GM18873 (cell line): ENCODE results near the gene RSL1D1.
"Not testable (repeated sequence)": the region's sequence is repeated elsewhere in the genome, so short reads cannot be mapped to it uniquely, and the experiment has no call there.

Experiments used
- ATAC-seq: cut with Tn5 transposase; IDR thresholded peaks from one replicate; pipeline ENCODE4 v1.9.1; 2021; ENCODE audit warnings: mild to moderate bottlenecking, moderate library complexity, moderate number of reproducible peaks; ENCODE audit not compliant: unreplicated experiment, low FRiP score

The RSL1D1 gene

DNA sequence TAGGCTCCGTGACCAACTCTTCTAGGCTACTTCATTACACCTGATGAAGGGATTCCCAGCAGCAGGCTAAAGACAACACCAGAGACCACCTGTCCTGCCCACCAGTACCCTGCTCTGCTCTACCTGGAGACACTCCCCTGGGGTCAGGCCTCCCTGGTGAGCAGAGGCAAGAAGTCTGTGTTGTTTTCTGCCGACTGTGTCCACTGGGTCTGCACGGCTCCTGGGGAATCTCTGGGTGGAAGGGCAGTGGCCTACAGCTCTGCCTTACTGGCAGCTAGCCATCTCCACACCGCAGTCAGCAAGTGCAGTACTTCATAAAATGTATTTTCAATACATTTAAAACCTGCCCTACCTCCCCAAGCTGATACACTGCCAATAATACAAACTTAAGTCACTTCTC lies 6.8 kb downstream of the RSL1D1 start:
- ATAC-seq, result no peak

DNA sequence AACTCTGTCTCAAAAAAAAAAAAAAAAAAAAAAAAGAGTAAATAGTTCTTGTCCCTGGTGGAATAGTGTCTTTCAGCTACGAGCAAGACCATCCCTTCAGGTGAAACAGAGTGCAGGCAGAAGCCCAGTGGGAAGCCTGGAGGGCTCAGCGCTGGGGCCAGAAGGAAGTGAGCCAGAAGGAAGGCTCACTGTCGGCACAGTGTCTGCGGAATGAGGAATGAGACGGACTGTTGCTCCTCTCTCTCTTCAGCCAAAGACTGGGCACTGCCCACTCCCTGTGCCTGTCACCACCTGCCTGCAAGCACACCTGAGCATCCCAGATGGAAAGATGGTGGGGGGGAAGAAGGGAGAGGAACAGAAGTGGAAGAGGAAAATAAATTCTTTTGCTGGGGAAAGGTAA lies 7.5 kb downstream of the RSL1D1 start:
- ATAC-seq, result no peak

DNA sequence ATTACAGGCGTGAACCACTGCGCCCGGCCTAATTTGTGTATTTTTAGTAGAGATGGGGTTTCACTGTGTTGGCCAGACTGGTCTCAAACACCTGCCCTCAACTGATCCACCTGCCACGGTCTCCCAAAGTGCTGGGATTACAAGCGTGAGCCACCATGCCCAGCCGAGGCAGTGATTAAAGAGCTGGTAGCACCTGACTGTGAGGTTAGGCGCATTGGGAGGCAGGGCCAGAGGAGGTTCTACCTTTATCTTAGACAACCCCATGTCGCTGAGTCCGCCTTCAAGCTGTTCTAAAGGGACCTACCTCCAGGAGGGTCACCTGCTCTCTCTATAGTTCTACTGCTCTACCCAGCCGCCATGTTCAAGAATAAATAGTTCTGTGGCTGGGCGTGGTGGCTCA lies 8.1 kb downstream of the RSL1D1 start:
- no peak for ATAC-seq

DNA sequence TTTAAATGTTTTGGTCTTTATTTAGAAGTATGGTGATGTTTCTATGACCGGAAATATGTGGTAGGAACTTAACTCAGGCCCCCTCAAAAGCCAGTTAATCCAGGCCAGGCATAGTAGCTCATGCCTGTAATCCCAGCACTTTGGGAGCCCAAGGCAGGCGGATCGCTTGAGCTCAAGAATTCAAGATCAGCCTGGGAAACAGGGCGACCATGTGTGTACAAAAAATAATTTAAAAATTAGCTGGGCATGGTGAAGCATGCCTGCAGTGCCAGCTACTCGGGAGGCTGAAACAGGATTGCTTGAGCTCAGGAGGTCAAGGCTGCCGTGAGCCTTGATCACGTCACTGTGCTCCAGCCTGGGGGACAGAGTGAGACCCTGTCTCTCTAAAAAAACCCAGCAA lies 10.3 kb downstream of the RSL1D1 start:
- ATAC-seq, result no peak

DNA sequence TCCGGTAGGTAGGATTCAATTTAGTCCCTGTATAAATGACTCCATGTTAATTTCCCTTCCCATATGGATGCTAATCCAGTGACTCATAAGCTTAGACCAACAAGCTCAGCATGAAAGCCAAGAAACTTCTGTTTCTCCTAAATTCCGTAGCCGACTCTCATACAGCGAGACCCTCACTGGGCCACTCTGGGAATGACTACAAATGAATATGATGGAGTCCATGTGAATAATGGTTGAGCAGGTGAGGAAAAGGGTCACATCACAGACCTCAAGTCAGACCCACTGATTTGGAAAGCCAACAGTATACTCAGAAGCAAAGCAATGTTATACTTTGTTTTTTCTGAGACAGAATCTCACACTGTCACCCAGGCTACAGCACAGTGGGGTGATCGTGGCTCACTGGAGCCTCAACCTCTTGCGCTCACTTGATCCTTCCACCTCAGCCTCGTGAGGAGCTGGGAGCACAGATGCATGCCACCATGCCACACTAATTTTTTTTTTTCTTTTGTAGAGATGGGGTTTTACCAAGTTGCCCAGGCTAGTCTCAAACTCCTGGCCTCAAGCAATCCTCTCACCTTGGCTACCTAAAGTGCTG lies 14.6 kb downstream of the RSL1D1 start:
- ATAC-seq, result no peak

DNA sequence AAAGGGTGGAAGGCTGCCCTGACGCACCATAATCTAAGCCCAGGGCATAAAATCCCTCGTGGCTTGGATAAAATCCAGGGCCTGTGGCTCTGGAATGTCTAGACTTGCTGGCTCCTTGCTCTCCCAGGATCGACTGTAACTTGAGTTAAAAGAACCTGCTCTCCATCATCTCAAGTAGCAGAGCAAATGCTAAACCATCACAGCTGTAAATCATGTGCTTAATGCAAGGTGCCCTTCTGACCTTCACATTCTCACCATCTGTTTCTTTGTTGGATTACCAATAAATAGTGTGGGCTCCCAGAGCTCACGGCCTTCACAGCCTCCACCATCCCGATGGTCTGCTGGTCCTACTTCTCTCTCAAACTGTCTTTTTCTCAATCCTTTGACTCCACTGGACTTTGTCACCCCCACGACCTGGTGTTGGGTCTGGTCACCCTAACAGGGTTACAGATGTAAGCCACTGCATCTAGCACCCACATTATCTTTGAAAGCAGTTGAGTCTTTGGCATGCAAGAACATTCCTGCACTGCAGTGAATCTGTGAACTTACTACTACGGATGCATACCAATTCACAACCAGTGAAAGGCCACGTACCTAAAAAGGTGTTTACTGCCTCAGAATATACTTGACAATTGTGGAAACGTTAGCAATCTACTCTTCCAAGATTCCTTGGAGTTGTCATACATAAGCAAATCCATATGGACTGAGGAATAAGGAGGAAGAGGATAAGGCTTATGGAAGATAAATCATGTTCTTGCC lies 15.3 kb downstream of the RSL1D1 start:
- ATAC-seq, result no peak

DNA sequence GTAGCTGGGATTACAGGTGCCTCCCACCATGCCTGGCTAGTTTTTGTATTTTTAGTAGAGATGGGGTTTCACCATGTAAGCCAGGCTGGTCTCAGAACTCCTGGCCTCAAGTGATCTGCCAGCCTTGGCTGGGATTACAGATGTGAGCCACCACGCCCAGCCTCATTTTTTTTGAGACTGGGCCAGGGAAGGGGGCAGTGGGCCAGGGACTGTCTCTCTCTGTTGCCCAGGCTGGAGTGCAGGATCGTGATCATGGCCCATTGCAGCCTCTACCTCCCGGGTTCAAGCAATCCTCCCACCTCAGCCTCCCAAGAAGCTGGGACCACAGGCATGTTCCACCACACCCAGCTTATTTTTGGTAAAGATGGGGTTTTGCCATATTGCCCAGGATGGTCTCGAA lies 16.0 kb downstream of the RSL1D1 start:
- no peak for ATAC-seq

DNA sequence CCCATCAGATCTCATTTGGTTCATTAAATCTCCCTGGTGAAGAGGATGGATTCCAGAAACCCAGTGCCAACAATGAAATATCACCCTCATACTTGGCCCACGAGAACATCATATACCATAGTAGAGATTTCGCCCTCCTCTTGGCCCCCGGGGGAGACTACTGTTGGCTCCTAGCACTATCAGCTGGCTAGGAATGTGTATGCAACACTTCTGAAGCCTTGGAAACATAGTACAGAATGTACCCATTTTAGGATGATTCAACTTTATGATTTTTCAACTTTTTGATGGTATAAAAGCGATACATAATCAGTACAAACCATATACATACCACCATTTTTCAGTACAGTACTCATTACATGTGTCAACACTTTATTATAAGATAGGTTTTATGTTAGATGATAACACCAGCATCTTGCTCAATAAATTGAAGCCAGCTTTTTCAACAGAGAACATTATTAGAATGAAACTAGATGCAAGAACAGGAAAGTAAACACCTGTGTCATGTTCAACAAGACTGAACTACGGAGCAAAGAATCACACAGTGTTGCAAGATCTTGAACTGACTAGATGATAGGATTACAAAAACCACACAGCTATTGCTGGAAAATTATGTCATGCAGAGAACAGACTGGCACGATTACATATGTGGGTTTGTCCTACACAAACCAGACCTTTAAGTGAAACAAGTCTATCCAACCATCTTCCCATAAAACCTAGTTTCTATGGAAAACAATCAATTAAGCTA lies 17.2 kb downstream of the RSL1D1 start:
- ATAC-seq, result no peak

DNA sequence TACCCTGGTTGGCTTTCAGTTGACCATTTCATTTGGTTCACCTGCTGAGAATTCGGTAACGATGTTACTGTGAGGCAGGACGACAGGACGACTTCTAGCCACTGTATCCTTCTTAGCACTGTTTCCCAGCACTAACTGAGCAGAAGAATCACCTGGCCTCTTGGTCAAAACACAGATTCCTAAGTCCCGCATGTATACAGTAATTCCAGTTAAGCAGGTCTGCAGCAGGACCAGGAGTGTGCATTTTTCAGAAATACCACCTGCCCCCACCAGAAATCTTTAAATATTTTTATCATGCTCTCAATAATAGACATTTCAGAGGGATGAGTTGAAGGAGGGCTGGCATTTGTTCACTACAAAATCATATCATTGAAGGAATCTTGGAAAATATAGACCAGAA lies 22.6 kb downstream of the RSL1D1 start:
- ATAC-seq, result no peak

DNA sequence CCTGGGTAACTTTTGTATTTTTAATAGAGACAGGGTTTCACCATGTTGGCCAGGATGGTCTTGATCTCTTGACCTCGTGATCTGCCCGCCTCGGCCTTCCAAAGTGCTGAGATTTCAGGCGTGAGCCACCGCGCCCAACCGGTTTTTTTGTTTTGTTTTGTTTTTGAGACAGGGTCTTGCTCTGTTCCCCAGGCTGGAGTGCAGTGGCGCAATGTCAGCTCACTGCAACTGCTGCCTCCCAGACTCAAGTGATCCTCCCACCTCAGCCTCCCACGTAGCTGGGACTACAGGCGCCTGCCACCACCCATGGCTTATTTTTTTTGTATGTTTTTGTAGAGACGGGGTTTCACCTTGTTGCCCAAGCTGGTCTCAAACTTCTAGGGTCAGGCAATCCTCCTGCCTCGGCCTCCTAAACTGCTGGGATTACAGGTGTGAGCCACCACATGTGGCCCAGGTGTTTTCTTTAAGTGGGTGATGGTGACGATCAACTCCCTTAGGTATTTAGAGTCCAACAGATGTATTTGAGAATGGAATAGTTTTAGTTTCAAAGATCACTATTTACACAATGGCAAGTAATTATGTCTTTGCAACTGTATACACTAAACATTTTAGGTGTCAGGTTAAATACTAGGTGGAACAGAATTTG lies 25.7 kb downstream of the RSL1D1 start:
- not testable (repeated sequence) for ATAC-seq

DNA sequence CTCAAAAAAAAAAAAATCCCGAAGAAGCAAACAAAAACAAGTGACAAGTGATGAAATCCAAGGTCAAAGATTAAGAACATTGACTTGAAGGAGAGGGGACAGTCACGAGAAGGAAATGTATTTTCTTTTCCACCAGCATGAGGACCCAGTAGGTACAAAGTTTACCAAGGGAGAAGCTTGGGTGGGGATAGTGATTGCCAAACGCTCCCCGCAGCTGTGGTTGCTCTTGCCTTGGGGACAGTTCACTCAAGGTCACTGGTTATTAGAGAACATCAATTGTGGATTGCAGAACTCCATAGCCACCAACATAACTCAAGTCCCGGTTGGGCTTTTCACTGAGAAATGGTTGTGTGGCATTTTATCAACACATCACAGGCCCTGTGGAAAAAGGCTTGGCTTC lies 27.0 kb downstream of the RSL1D1 start:
- no peak for ATAC-seq

DNA sequence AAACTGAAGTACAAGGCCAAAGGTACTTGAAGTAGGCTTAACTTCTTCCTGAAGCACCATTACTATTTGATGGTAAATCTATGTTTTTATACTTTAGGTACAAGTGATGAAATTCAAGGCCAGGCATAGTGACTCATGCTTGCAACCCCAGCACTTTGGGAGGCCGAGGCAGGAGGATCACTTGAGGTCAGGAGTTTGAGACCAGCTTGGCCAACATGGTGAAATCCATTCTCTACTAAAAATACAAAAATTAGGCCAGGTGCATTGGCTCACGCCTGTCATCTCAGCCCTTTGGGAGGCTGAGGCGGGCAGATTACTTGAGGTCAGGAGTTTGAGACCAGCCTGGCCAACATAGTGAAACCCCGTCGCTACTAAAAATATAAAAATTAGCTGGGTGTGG lies 27.7 kb downstream of the RSL1D1 start:
- ATAC-seq, result not testable (repeated sequence)

DNA sequence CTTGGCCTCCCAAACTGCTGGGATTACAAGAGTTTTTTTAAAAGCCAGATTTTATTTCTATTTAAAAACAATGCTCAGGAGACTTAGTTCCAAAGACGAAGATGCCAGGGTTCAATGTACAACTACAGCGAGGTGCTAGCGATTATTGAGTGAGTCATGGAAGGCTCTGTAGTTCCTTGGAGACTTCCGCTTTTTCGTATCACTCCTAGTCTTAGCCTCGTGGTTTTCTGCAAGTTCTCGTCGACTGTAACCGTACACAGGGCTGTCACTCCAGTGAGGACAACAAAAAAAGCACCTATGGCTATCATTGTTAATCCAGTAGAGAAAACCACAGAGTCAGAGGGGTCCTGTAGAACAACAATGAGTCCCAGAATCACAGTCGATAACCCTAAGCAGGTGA lies 31.5 kb downstream of the RSL1D1 start:
- ATAC-seq, result no peak

DNA sequence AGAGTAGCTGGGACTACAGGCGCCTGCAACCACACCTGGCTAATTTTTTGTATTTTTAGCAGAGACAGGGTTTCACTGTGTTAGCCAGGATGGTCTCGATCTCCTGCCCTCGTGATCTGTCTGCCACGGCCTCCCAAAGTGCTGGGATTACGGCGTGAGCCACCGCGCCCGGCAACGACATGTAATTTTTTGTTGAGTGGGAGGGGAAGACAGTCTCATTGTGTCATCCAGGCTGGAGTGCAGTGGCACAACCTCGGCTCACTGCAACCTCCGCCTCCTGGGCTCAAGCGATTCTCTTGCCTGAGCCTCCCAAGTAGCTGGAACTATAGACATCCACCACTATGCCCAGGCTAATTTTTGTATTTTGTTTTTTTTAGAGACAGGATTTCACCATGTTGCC lies 32.4 kb downstream of the RSL1D1 start:
- ATAC-seq, result not testable (repeated sequence)

DNA sequence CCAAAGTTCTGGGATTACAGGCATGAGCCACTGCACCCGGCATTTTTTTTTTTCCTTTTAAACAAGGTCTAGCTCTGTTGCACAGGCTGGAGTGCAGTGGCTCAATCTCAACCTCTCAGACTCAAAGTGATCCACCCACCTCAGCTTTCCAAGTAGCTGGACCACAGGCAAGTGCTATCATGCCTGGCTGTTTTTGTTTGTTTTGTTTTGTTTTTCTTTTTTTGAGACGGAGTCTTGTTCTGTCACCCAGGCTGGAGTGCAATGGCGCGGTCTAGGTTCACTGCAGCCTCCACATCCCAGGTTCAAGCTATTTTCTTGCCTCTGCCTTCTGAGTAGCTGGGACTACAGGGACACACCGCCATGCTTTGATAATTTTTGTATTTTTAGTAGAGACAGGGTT lies 35.2 kb downstream of the RSL1D1 start:
- ATAC-seq, result no peak

DNA sequence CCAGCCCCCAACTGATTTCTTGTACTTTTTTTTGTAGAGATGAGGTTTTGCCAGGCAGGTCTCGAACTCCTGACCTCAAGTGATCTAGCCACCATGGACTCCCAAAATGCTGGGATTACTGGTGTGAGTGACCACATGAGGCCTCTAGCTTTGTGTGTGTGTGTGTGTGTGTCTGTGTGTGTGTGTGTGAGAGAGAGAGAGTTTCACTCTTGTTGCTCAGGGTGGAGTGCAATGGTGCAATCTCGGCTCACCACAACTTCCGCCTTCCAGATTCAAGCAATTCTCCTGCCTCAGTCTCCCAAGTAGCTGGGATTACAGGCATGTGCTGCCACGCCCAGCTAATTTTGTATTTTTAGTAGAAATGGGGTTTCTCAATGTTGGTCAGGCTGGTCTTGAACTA lies 36.5 kb downstream of the RSL1D1 start:
- not testable (repeated sequence) for ATAC-seq

DNA sequence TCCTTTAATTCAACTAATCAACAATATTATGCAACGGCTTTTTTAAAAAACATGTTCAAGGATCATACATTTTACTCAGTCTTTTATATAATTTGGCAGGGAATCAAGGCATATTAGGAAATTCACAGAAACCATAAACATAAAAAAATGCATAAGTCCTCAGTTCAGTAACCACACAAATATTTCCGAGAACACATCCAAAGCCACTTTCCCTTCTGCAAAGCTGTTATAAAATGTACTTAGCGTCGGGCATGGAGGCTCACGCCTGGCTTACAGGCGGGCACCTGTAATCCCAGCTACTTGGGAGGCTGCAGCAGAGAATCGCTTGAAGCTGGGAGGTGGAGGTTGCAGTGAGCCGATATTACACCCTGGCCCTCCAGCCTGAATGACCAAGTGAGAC lies 44.6 kb downstream of the RSL1D1 start:
- ATAC-seq, result no peak

DNA sequence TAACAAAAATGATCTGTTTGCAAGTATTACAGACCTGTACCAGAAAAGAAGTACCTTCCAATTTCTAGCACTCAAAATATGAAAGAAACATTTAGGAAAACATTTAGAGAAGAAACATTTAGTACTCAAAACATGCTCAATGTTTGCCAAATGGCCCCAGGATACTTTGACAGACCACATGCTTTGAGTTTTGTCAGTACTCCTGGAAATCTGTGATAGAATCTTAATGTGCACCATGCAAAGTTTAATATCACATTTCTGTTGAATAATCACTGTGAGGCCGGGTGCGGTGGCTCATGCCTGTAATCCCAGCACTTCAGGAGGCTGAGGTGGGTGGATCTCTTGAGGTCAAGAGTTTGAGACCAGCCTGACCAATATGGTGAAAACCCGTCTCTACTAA lies 45.8 kb downstream of the RSL1D1 start:
- ATAC-seq, result no peak

DNA sequence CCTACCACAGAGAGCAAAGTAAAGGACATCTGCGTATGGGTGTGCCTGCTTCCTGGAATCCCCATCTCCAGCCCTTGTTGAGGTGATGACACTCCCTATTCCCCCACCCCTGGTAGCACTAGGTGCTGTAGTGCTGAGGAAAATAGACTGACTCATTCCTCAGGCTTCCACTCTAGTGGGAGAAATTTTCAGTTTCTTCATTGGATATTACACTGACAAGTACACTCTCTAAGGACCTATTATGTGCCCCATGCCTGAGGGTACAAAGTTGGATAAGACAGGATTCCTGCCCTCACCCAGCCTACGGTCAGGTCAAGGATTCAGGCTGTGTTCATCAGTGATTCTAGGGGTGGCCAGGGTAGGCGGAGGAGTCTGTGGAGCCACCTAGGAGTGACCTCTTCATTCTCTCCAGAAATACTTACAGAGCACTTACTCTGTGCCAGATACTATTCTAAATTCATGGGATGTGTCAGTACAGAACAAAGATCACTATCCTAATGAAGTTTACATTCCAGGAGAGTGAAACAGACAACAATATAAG lies 49.8 kb downstream of the RSL1D1 start:
- ATAC-seq, result no peak

DNA sequence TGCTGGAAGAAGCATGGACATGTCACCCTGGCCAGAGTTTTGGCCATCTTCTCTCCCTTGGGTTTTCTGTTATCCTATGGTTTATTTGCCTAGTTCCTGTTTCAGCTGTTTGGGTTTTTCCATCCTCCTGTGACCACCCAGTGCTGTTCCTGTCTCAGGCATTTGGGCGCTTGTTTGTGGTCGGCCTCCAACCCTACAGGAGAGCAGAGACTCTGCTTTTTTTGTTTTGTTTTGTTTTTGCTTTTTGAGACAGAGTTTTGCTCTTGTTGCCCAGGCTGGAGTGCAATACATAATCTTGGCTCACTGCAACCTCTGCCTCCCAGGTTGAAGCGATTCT lies 51.0 kb downstream of the RSL1D1 start:
- no peak for ATAC-seq
